ENCODE results near the gene SEMA4D. TPM values are rescaled to one million over a fixed set of nuclear protein-coding genes. Genes with fewer than 3 reads are reported as not detected.
"Not testable (repeated sequence)": the region's sequence is repeated elsewhere in the genome, so short reads cannot be mapped to it uniquely, and the experiment has no call there.

SEMA4D gene
- total and polyA plus RNA-seq, 9 of the 15 experiments (the other 6 are each of a cell fraction or from before 2014, with no cell fraction given) = 0.38 to 5.1 (median 1.8) TPM

DNA sequence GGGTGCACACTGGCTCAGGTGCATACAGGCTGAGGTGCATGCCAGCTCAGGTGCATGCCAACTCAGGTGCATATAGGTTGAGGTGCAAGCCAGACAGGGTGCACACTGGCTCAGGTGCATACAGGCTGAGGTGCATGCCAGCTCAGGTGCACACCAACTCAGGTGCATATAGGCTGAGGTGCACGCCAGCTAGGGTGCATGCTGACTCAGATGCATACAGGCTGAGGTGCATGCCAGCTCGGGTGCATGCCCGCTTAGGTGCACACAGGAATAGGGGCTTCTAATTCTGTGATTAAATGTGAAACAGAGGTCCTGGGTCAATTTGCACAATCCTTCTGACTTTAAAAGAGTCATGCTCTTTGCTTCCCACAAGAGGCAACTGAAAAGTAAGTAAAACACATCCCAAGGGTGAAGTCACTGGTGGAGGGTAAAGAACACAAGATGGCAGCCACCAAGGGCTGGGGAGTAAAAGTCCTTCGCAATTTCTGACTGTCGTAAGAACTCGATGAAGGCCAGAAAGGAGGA is 26.1 kb downstream of the SEMA4D start:
- WGBS (ENCODE audit: insufficient coverage, low coverage, missing lambda C conversion rate) = 7% methylated on average over 6 of the region's 6 CpGs
- H3K79me2 ChIP-seq (ENCODE audit: control insufficient read depth, insufficient read depth, low read length); H3K4me3 ChIP-seq; ATAC-seq; H3K9ac ChIP-seq (ENCODE audit: insufficient read depth in 1 of 2, low read depth in 2 of 2, low read length in 2 of 2); DNase-seq (ENCODE audit: extremely low read depth in 1 of 4, low spot score in 3 of 4); H4K20me1 ChIP-seq (replicated peaks; ENCODE audit: control insufficient read depth, insufficient read depth, low read length); CTCF ChIA-PET (ENCODE audit: low intra/inter-chr PET ratio); FAIRE-seq; H2AFZ ChIP-seq (ENCODE audit: low read depth, low read length); in situ Hi-C loops (cut with MboI); H3K9me1 ChIP-seq (ENCODE audit: control insufficient read depth, insufficient read depth, low read length); intact Hi-C loops (cut with micrococcal nuclease); H3K4me1 ChIP-seq (replicated peaks in 1 of 2; ENCODE audit: control insufficient read depth in 2 of 2, insufficient read depth in 2 of 2, low read length in 2 of 2); H3K27ac ChIP-seq (ENCODE audit: extremely low read depth, low read depth, low read length); H3K4me2 ChIP-seq (ENCODE audit: insufficient read depth, low read length); H3K36me3 ChIP-seq (ENCODE audit: control insufficient read depth, insufficient read depth, low read length); H3K27me3 ChIP-seq (ENCODE audit: control insufficient read depth in 2 of 2, insufficient read depth in 2 of 2, low read length in 2 of 2); BruUV-seq (replicated peaks); H3K9me3 ChIP-seq (replicated peaks; ENCODE audit: control insufficient read depth, insufficient read depth, low read depth, low read length): not testable (repeated sequence)
- POLR2A ChIA-PET = interaction anchor here (0.7 kb wide), 1 partner anchor 88 kb away, joined by 3 read pairs; no protein-coding TSS in a partner anchor

DNA sequence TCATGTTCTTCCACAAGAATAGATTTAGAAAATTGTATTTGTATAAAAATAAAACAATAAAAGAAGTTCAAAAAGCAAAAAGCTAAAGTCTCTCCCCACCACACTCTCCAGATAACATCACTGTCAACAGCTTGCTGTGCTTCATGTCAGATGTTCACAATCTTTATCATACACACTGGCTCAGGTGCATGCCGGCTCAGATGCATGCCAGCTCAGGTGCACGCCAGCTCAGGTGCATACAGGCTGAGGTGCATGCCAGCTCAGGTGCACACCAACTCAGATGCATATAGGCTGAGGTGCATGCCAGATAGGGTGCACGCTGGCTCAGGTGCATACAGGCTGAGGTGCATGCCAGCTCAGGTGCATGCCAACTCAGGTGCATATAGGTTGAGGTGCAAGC is 26.5 kb downstream of the SEMA4D start:
- DNase-seq (ENCODE audit: extremely low read depth in 1 of 4, low spot score in 3 of 4) (no peak), FAIRE-seq (no peak), ATAC-seq (no peak)
- Histone ChIP-seq H3K27ac (ENCODE audit: extremely low read depth, low read depth, low read length) (no peak overlapping the region), H3K27me3 (ENCODE audit: control insufficient read depth in 2 of 2, insufficient read depth in 2 of 2, low read length in 2 of 2) (peaks cover 0 to 5% of the 10 kb centered on the region in 2 experiments; a peak in 1 of 5 replicates), H3K36me3 (ENCODE audit: control insufficient read depth, insufficient read depth, low read length) (no peaks in the 10 kb centered on the region), H3K4me3 (no peak overlapping the region), H3K79me2 (ENCODE audit: control insufficient read depth, insufficient read depth, low read length) (no peaks in the 10 kb centered on the region), H3K9me3 (replicated peaks; ENCODE audit: control insufficient read depth, insufficient read depth, low read depth, low read length) (no peaks in the 10 kb centered on the region), H4K20me1 (replicated peaks; ENCODE audit: control insufficient read depth, insufficient read depth, low read length) (no peaks in the 10 kb centered on the region), H3K4me1 (replicated peaks in 1 of 2; ENCODE audit: control insufficient read depth in 2 of 2, insufficient read depth in 2 of 2, low read length in 2 of 2) (no peaks in the 10 kb centered on the region), H3K9ac (ENCODE audit: insufficient read depth in 1 of 2, low read depth in 2 of 2, low read length in 2 of 2) (no peak overlapping the region), H3K4me2 (ENCODE audit: insufficient read depth, low read length) (no peak overlapping the region), H3K9me1 (ENCODE audit: control insufficient read depth, insufficient read depth, low read length) (no peaks in the 10 kb centered on the region), H2AFZ (ENCODE audit: low read depth, low read length) (no peak overlapping the region)
- TF ChIP-seq TGIF2 (CRISPR knock-in tag; IDR thresholded peaks at IDR 0.05) (no peak), ZNF431 (CRISPR knock-in tag; IDR thresholded peaks at IDR 0.05) (no peak), ZNF354B (CRISPR knock-in tag; IDR thresholded peaks at IDR 0.05) (no peak), TEAD1 (CRISPR knock-in tag; IDR thresholded peaks at IDR 0.05) (no peak), ZNF232 (CRISPR knock-in tag; IDR thresholded peaks at IDR 0.05) (no peak)
- TF ChIP-seq, protein P1, sequence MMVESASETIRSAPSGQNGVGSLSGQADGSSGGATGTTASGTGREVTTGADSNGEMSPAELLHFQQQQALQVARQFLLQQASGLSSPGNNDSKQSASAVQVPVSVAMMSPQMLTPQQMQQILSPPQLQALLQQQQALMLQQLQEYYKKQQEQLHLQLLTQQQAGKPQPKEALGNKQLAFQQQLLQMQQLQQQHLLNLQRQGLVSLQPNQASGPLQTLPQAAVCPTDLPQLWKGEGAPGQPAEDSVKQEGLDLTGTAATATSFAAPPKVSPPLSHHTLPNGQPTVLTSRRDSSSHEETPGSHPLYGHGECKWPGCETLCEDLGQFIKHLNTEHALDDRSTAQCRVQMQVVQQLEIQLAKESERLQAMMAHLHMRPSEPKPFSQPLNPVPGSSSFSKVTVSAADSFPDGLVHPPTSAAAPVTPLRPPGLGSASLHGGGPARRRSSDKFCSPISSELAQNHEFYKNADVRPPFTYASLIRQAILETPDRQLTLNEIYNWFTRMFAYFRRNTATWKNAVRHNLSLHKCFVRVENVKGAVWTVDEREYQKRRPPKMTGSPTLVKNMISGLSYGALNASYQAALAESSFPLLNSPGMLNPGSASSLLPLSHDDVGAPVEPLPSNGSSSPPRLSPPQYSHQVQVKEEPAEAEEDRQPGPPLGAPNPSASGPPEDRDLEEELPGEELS (CRISPR knock-in tag; IDR thresholded peaks at IDR 0.05; ENCODE audit: borderline replicate concordance) = no peak
- intact Hi-C loops (cut with micrococcal nuclease) = no loop called here
- in situ Hi-C loops (cut with MboI) = no loop called here
- ChIA-PET POLR2A (no interaction called here), CTCF (ENCODE audit: low intra/inter-chr PET ratio) (no interaction called here)
- no TSS peak for BruUV-seq (replicated peaks)
- WGBS (ENCODE audit: insufficient coverage, low coverage, missing lambda C conversion rate) = 5% methylated on average over 3 of the region's 3 CpGs

All from K562 (cell line).